Sigmoid colon (tissue), 3 donors: Measurements from ENCODE around the gene SLC4A9.

Experiments
- CTCF ChIP-seq, 4 experiments: fragments of 450-650 bp in 3 of 4; fragments of 200-600 bp in 1 of 4; IDR thresholded peaks; one replicate each; pipeline ENCODE4 v1.5.1; 2016 to 2019; ENCODE audit warnings: antibody characterized with exemption in 4 of 4, mild to moderate bottlenecking in 3 of 4, moderate library complexity in 2 of 4
- POLR2A ChIP-seq, 2 donors: fragments of 450-650 bp; IDR thresholded peaks; one replicate each; pipeline ENCODE4 v1.6.1; 2016; ENCODE audit warnings: antibody characterized with exemption in 2 of 2, mild to moderate bottlenecking in 2 of 2, moderate library complexity in 2 of 2

DNA sequence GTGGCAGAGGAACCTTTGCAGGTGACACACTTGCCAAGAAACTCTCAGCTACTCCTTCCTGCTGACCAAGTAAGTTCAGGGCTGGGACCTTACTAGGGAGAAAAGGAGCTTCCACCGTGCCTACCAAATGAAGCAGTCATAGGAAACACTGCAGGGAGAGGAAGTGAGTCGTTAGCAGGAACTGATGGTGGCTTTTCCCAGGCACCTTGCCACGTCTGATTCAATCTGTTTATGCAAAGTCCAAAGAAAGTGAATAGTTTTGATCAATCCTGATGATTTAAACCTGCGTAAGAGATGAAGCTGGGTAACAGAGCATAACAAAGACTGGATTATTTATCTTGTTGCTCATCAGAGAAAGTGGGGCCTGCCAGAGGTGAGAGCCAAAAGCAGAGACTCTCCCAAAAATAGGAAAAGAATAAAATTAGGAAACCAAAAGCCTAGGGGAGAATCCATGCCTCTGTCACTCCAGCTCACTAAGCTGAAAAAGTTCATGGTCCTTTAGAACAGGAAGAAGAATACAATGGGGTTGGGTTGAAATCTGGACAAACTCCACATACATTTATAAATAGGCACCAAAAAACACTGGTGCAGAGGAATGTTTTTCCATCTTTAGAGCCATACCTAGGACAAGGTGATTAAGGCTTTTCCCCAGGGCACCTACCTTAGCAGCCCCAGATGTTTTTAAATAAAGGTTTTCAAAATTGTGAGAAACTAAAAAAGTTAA, 47.8 kb upstream of the SLC4A9 start:
- TF ChIP-seq CTCF (IDR thresholded peaks at IDR 0.05) (no peak), POLR2A (IDR thresholded peaks at IDR 0.05) (no peak)
